ENCODE measurements around the gene RNF168.
"Not testable (repeated sequence)": the region's sequence is repeated elsewhere in the genome, so short reads cannot be mapped to it uniquely, and the experiment has no call there.

Gene RNF168

DNA sequence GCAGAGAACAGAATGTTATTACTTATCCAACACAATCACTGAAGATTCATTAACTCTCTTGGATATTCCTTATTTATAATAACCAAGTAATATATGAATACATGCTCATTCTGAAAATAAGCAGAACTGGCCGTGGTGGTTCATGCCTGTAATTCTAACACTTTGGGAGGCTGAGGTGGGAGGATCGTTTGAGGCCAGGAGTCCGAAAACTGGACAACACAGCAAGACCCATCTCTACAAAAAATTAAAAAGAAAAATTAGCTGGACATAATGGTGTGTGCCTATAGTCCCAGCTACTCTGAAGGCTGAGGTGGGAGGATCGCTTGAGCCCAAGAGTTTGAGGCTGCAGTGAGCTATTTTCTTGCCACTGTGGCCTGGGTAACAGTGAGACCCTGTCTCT lies 25.9 kb downstream of the RNF168 start:
- H3K36me3 ChIP-seq (ENCODE audit: control insufficient read depth, insufficient read depth, low read length): peaks cover 51% of the 10 kb centered on the region
- H3K4me1 ChIP-seq (ENCODE audit: control insufficient read depth, insufficient read depth, low read length, poor library complexity, severe bottlenecking): no peaks in the 10 kb centered on the region
- no peaks in the 10 kb centered on the region for H3K27me3 ChIP-seq (replicated peaks; ENCODE audit: control insufficient read depth, insufficient read depth, low read length, poor library complexity, severe bottlenecking)
- DNase-seq: no peak
- no peak overlapping the region for H3K27ac ChIP-seq (ENCODE audit: insufficient read depth, low read length, poor library complexity, severe bottlenecking)
- no peak overlapping the region for H3K4me3 ChIP-seq (ENCODE audit: insufficient read depth, low read depth, low read length, poor library complexity, severe bottlenecking)
- H3K9me3 ChIP-seq (ENCODE audit: control insufficient read depth, low read length): no peaks in the 10 kb centered on the region

DNA sequence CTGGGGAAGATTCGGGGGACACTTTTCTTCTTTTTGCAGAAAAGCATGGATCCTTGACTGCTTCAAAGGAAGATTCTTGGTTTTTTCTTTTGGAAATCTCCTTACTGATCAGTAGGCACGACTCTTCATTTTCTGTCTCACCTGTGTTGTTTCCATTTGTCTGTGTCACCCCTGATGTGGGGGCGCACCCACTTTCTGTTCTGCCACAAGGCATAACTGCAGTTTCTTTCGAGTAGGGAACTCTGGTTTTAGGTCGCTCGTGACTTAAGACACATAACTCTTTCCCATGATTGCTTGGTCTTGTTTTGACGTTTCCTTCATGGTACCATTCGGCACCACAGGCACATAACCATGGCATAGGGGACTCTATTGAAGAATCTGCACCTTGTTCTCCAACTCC lies 31.3 kb downstream of the RNF168 start:
- no peak for DNase-seq
- Histone ChIP-seq H3K9me3 (ENCODE audit: control insufficient read depth, low read length) (no peaks in the 10 kb centered on the region), H3K27ac (ENCODE audit: insufficient read depth, low read length, poor library complexity, severe bottlenecking) (no peak overlapping the region), H3K36me3 (ENCODE audit: control insufficient read depth, insufficient read depth, low read length) (peaks cover 41% of the 10 kb centered on the region), H3K4me1 (ENCODE audit: control insufficient read depth, insufficient read depth, low read length, poor library complexity, severe bottlenecking) (no peaks in the 10 kb centered on the region), H3K27me3 (replicated peaks; ENCODE audit: control insufficient read depth, insufficient read depth, low read length, poor library complexity, severe bottlenecking) (no peaks in the 10 kb centered on the region), H3K4me3 (ENCODE audit: insufficient read depth, low read depth, low read length, poor library complexity, severe bottlenecking) (no peak overlapping the region)

DNA sequence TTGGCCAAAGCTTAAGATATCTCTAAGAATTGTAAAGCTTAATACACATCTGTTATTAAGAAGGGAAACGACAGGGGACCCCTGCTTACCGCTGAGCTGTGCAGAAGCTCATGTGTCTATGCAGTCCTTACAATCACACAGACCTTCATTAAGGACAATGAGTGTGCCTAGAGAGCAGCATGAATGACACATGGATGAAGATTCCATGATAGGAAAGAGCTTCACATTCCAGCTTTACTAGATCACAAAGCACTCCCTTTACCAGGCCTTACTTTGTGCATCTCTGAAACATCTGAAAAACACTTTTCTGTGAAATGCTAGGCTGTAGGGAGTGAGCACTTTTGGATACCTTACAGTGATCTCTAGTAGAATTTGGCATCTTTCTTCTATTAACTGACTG lies 32.0 kb downstream of the RNF168 start:
- Histone ChIP-seq H3K9me3 (ENCODE audit: control insufficient read depth, low read length) (no peaks in the 10 kb centered on the region), H3K4me3 (ENCODE audit: insufficient read depth, low read depth, low read length, poor library complexity, severe bottlenecking) (no peak overlapping the region), H3K36me3 (ENCODE audit: control insufficient read depth, insufficient read depth, low read length) (peaks cover 36% of the 10 kb centered on the region), H3K27ac (ENCODE audit: insufficient read depth, low read length, poor library complexity, severe bottlenecking) (no peak overlapping the region), H3K27me3 (replicated peaks; ENCODE audit: control insufficient read depth, insufficient read depth, low read length, poor library complexity, severe bottlenecking) (no peaks in the 10 kb centered on the region), H3K4me1 (ENCODE audit: control insufficient read depth, insufficient read depth, low read length, poor library complexity, severe bottlenecking) (no peaks in the 10 kb centered on the region)
- DNase-seq: no peak

DNA sequence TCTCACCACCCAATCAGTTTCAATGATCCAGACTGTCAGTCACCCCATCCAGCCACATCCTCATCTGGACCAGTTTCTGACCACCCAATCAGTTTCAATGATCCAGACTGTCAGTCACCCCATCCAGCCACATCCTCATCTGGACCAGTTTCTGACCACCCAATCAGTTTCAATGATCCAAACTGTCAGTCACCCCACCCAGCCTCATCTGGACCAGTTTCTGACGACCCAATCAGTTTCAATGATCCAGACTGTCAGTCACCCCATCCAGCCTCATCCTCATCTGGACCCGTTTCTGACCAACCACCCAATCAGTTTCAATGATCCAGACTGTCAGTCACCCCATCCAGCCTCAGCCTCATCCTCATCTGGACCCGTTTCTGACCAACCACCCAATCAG lies 33.4 kb downstream of the RNF168 start:
- H3K27me3 ChIP-seq (replicated peaks; ENCODE audit: control insufficient read depth, insufficient read depth, low read length, poor library complexity, severe bottlenecking); DNase-seq; H3K27ac ChIP-seq (ENCODE audit: insufficient read depth, low read length, poor library complexity, severe bottlenecking); H3K9me3 ChIP-seq (ENCODE audit: control insufficient read depth, low read length); H3K4me3 ChIP-seq (ENCODE audit: insufficient read depth, low read depth, low read length, poor library complexity, severe bottlenecking); H3K4me1 ChIP-seq (ENCODE audit: control insufficient read depth, insufficient read depth, low read length, poor library complexity, severe bottlenecking): not testable (repeated sequence)
- H3K36me3 ChIP-seq (ENCODE audit: control insufficient read depth, insufficient read depth, low read length): peaks cover 36% of the 10 kb centered on the region

DNA sequence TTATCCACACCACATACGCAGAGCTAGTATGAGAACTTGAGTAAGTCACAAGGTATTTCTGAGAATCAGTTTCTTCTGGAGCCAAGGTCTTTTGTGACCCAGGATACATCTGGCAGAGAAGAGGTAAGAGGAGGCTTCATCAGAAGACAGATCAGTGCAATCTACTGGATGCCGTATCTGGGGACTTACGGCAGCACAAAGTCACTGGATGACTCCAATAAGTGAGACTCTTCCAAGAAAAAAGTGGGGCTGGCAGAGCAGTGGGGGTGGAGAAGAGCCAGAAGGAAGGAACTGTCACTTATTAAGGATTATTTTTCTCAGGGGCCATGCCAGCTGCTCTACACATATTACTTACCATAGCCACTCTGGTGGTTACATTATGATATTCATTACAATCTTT lies 39.8 kb downstream of the RNF168 start:
- DNase-seq: no peak
- Histone ChIP-seq H3K9me3 (ENCODE audit: control insufficient read depth, low read length) (no peaks in the 10 kb centered on the region), H3K4me3 (ENCODE audit: insufficient read depth, low read depth, low read length, poor library complexity, severe bottlenecking) (no peak overlapping the region), H3K36me3 (ENCODE audit: control insufficient read depth, insufficient read depth, low read length) (no peaks in the 10 kb centered on the region), H3K4me1 (ENCODE audit: control insufficient read depth, insufficient read depth, low read length, poor library complexity, severe bottlenecking) (no peaks in the 10 kb centered on the region), H3K27me3 (replicated peaks; ENCODE audit: control insufficient read depth, insufficient read depth, low read length, poor library complexity, severe bottlenecking) (no peaks in the 10 kb centered on the region), H3K27ac (ENCODE audit: insufficient read depth, low read length, poor library complexity, severe bottlenecking) (no peak overlapping the region)

DNA sequence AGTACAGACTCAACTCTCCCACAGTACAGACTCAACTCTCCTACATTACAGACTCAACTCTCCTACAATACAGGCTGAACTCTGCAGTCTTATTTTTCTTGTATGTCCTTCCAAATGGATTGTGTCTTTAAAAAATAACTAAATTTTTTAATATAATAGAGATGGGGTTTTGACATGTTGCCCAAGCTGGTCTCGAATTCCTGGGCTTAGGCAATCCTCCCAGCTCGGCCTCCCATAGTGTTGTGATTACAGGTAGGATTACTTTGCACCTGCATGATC lies 40.2 kb downstream of the RNF168 start:
- no peak overlapping the region for H3K4me3 ChIP-seq (ENCODE audit: insufficient read depth, low read depth, low read length, poor library complexity, severe bottlenecking)
- H3K36me3 ChIP-seq (ENCODE audit: control insufficient read depth, insufficient read depth, low read length): no peaks in the 10 kb centered on the region
- no peak for DNase-seq
- no peaks in the 10 kb centered on the region for H3K4me1 ChIP-seq (ENCODE audit: control insufficient read depth, insufficient read depth, low read length, poor library complexity, severe bottlenecking)
- H3K27ac ChIP-seq (ENCODE audit: insufficient read depth, low read length, poor library complexity, severe bottlenecking): no peak overlapping the region
- no peaks in the 10 kb centered on the region for H3K9me3 ChIP-seq (ENCODE audit: control insufficient read depth, low read length)
- no peaks in the 10 kb centered on the region for H3K27me3 ChIP-seq (replicated peaks; ENCODE audit: control insufficient read depth, insufficient read depth, low read length, poor library complexity, severe bottlenecking)

DNA sequence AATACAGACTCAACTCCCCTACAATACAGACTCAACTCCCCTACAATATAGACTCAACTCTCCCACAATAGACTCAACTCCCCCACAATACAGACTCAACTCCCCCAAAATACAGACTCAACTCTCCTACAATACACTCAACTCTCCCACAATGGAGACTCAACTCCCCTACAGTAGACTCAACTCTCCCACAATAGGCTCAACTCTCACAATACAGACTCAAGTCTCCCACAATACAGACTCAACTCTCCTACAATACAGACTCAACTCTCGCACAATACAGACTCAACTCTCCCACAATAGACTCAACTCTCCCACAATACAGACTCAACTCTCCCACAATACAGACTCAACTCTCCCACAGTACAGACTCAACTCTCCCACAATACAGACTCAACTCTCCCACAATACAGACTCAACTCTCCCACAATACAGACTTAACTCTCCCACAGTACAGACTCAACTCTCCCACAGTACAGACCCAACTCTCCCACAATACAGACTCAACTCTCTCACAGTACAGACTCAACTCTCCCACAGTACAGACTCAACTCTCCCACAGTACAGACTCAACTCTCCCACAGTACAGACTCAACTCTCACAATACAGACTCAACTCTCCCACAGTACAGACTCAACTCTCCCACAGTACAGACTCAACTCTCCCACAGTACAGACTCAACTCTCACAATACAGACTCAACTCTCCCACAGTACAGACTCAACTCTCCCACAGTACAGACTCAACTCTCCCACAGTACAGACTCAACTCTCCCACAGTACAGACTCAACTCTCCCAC lies 40.7 kb downstream of the RNF168 start:
- H3K4me3 ChIP-seq (ENCODE audit: insufficient read depth, low read depth, low read length, poor library complexity, severe bottlenecking); H3K9me3 ChIP-seq (ENCODE audit: control insufficient read depth, low read length); H3K27me3 ChIP-seq (replicated peaks; ENCODE audit: control insufficient read depth, insufficient read depth, low read length, poor library complexity, severe bottlenecking); H3K36me3 ChIP-seq (ENCODE audit: control insufficient read depth, insufficient read depth, low read length); DNase-seq; H3K27ac ChIP-seq (ENCODE audit: insufficient read depth, low read length, poor library complexity, severe bottlenecking); H3K4me1 ChIP-seq (ENCODE audit: control insufficient read depth, insufficient read depth, low read length, poor library complexity, severe bottlenecking): not testable (repeated sequence)

DNA sequence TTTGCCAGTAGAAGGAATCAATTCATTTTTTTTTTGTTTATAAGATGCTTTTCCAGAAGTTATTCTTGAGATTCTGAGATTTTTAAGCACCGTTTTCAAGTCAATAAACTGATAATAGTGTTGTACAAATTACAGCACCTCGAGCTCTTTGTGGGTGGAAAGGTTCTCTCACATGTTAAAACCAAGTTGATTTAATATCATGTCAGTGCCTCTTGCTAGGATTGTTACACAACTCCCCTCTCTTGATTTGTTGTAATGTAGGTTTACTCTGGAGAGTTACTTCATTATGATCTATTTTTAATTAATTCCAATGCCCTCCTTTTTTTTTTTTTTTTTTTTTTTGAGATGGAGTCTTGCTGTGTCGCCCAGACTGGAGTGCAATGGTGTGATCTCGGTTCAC lies 45.5 kb downstream of the RNF168 start:
- no peak overlapping the region for H3K27ac ChIP-seq (ENCODE audit: insufficient read depth, low read length, poor library complexity, severe bottlenecking)
- H3K9me3 ChIP-seq (ENCODE audit: control insufficient read depth, low read length): no peaks in the 10 kb centered on the region
- DNase-seq: no peak
- no peaks in the 10 kb centered on the region for H3K36me3 ChIP-seq (ENCODE audit: control insufficient read depth, insufficient read depth, low read length)
- no peaks in the 10 kb centered on the region for H3K27me3 ChIP-seq (replicated peaks; ENCODE audit: control insufficient read depth, insufficient read depth, low read length, poor library complexity, severe bottlenecking)
- H3K4me1 ChIP-seq (ENCODE audit: control insufficient read depth, insufficient read depth, low read length, poor library complexity, severe bottlenecking): no peaks in the 10 kb centered on the region
- no peak overlapping the region for H3K4me3 ChIP-seq (ENCODE audit: insufficient read depth, low read depth, low read length, poor library complexity, severe bottlenecking)

DNA sequence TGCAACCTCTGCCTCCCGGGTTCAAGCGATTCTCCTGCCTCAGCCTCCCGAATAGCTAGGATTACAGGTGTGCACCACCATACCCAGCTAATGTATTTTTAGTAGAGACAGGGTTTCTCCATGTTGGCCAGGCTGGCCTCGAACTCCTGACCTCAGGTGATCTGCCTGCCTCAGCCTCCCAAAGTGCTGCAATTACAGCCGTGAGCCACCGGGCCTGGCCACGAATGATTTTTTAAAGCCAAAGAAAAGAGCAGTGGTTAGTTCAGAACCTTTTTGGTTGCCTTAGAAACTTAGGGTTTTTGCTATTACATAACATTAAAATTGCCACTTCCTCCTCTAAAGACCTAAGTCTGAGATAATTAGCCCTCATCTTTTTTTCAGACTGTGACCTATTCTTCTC lies 46.1 kb downstream of the RNF168 start:
- not testable (repeated sequence) for H3K36me3 ChIP-seq (ENCODE audit: control insufficient read depth, insufficient read depth, low read length); H3K27ac ChIP-seq (ENCODE audit: insufficient read depth, low read length, poor library complexity, severe bottlenecking); DNase-seq; H3K27me3 ChIP-seq (replicated peaks; ENCODE audit: control insufficient read depth, insufficient read depth, low read length, poor library complexity, severe bottlenecking); H3K4me3 ChIP-seq (ENCODE audit: insufficient read depth, low read depth, low read length, poor library complexity, severe bottlenecking); H3K4me1 ChIP-seq (ENCODE audit: control insufficient read depth, insufficient read depth, low read length, poor library complexity, severe bottlenecking); H3K9me3 ChIP-seq (ENCODE audit: control insufficient read depth, low read length)

DNA sequence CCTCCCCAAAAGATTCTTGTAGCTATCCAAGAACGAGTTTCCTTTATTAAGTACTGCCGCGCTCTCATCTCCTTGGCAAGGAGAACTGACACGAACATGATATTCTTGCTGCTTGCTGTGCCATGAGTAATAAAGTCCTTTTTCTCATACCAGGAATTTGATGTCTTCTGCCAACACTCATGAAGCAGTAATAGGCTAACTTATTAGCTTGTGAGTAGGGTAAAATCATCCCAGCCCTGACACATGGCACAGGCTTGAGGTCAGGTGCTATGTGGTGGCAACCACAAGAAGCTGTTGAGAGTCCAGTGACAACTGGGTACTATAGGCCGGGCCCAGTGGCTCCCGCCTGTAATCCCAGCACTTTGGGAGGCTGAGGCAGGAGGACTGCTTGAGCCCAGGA lies 48.6 kb downstream of the RNF168 start:
- Histone ChIP-seq H3K36me3 (ENCODE audit: control insufficient read depth, insufficient read depth, low read length) (no peaks in the 10 kb centered on the region), H3K4me1 (ENCODE audit: control insufficient read depth, insufficient read depth, low read length, poor library complexity, severe bottlenecking) (no peaks in the 10 kb centered on the region), H3K9me3 (ENCODE audit: control insufficient read depth, low read length) (no peaks in the 10 kb centered on the region), H3K27ac (ENCODE audit: insufficient read depth, low read length, poor library complexity, severe bottlenecking) (no peak overlapping the region), H3K4me3 (ENCODE audit: insufficient read depth, low read depth, low read length, poor library complexity, severe bottlenecking) (no peak overlapping the region), H3K27me3 (replicated peaks; ENCODE audit: control insufficient read depth, insufficient read depth, low read length, poor library complexity, severe bottlenecking) (no peaks in the 10 kb centered on the region)
- no peak for DNase-seq
